HT-29 (cell line): ENCODE measurements around the gene VAV3. TPM values are rescaled to one million over a fixed set of nuclear protein-coding genes. Genes with fewer than 3 reads are reported as not detected.
"Not testable (repeated sequence)": the region's sequence is repeated elsewhere in the genome, so short reads cannot be mapped to it uniquely, and the experiment has no call there.

Experiments
- DNase-seq: peaks from one replicate; pipeline ENCODE4 v3.0.0-alpha.2; 2015; ENCODE audit warnings: low spot score
- total RNA-seq: library from RNA; depleted of rRNA; stranded (reverse); fragments of >200 nt; shearing (Covaris generic); gene quantifications from 2 replicates; pipeline ENCODE4 v1.2.3, GENCODE V29; 2014

The VAV3 gene
- total RNA-seq, 1 experiment from 2014 or later: 1.7 TPM

GRCh38 chr1:107740579-107740978 lies 224.4 kb downstream of the VAV3 start:
- DNase-seq: no peak

- no peak for DNase-seq
Measured at GRCh38 chr1:107739651-107740050, 225.3 kb downstream of the VAV3 start.

GRCh38 chr1:107739201-107739600 lies 225.8 kb downstream of the VAV3 start:
- DNase-seq: no peak

GRCh38 chr1:107733401-107733800 lies 231.6 kb downstream of the VAV3 start:
- DNase-seq: not testable (repeated sequence)

- DNase-seq: no peak
Measured at GRCh38 chr1:107727866-107728265, 237.1 kb downstream of the VAV3 start.

- DNase-seq: no peak
Measured at GRCh38 chr1:107726860-107727259, 238.1 kb downstream of the VAV3 start.

- no peak for DNase-seq
Measured at GRCh38 chr1:107724648-107725047, 240.3 kb downstream of the VAV3 start.

GRCh38 chr1:107720210-107720609 lies 244.8 kb downstream of the VAV3 start:
- DNase-seq: not testable (repeated sequence)

GRCh38 chr1:107710005-107710404 lies 255.0 kb downstream of the VAV3 start:
- DNase-seq: no peak

- no peak for DNase-seq
Measured at GRCh38 chr1:107707111-107707510, 257.9 kb downstream of the VAV3 start.

- no peak for DNase-seq
Measured at GRCh38 chr1:107706182-107706581, 258.8 kb downstream of the VAV3 start.

GRCh38 chr1:107704911-107705310 lies 260.1 kb downstream of the VAV3 start:
- DNase-seq: no peak

- DNase-seq: no peak
Measured at GRCh38 chr1:107702946-107703571, 261.9 kb downstream of the VAV3 start.

- not testable (repeated sequence) for DNase-seq
Measured at GRCh38 chr1:107700651-107701050, 264.3 kb downstream of the VAV3 start.

GRCh38 chr1:107698161-107698560 lies 266.8 kb downstream of the VAV3 start:
- DNase-seq: no peak

- DNase-seq: no peak
Measured at GRCh38 chr1:107695341-107695740, 269.6 kb downstream of the VAV3 start.

- DNase-seq: no peak
Measured at GRCh38 chr1:107692580-107693345, 272.2 kb downstream of the VAV3 start.

- DNase-seq: no peak
Measured at GRCh38 chr1:107691540-107691939, 273.4 kb downstream of the VAV3 start.

GRCh38 chr1:107690491-107690890 lies 274.5 kb downstream of the VAV3 start:
- no peak for DNase-seq

- DNase-seq: no peak
Measured at GRCh38 chr1:107689733-107690132, 275.2 kb downstream of the VAV3 start.

GRCh38 chr1:107689159-107689558 lies 275.8 kb downstream of the VAV3 start:
- no peak for DNase-seq

GRCh38 chr1:107687849-107688753 lies 276.9 kb downstream of the VAV3 start:
- no peak for DNase-seq
